Retinal pigment epithelial cell (primary cell): ENCODE data around the gene GGA3.
A peak's percentile ranks its signal among the peaks of the same experiment; 100 is the strongest.

Experiments used
- DNase-seq: peaks from one replicate; pipeline ENCODE4 v3.0.0-alpha.2; 2010; ENCODE audit warnings: low read depth
- H3K4me3 ChIP-seq: 2 replicates; pipeline ENCODE4 v1.5.1; 2011; ENCODE audit warnings: mild to moderate bottlenecking, low read length, control low read depth, moderate library complexity
- TF ChIP-seq, protein P1 (sequence below): conservative IDR thresholded peaks from 2 replicates; pipeline ENCODE4 v1.5.1; 2011; ENCODE audit warnings: low read depth, low read length, control low read depth, inconsistent platforms

Gene GGA3

DNA sequence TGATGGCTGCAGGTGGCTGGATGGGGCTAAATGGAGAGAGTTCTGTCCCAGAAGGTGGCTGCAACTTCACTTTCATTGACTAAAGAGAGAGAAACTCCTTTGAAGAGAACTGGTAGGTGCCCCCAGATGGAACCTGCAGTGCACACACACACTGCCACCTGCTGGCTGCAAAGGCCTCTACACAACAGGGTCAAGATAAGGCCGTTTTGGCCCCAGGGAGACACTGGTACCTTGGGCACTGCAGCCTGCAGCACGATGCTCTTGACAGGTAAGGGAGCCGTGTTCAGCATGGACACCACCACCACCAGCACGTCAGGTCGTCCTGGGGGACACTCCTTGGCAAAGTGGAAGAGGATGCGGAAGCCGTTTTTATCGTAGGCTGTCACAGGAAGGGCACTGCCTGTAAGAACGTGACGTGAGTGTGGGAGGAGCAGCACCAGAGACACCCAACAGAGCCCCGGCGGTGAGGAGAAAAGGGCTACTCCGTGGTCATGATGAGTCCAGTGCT, 22.7 kb downstream of the GGA3 start:
- no peak overlapping the region for H3K4me3 ChIP-seq
- TF ChIP-seq, protein P1, sequence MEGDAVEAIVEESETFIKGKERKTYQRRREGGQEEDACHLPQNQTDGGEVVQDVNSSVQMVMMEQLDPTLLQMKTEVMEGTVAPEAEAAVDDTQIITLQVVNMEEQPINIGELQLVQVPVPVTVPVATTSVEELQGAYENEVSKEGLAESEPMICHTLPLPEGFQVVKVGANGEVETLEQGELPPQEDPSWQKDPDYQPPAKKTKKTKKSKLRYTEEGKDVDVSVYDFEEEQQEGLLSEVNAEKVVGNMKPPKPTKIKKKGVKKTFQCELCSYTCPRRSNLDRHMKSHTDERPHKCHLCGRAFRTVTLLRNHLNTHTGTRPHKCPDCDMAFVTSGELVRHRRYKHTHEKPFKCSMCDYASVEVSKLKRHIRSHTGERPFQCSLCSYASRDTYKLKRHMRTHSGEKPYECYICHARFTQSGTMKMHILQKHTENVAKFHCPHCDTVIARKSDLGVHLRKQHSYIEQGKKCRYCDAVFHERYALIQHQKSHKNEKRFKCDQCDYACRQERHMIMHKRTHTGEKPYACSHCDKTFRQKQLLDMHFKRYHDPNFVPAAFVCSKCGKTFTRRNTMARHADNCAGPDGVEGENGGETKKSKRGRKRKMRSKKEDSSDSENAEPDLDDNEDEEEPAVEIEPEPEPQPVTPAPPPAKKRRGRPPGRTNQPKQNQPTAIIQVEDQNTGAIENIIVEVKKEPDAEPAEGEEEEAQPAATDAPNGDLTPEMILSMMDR = peak; percentile 94
- no peak for DNase-seq

DNA sequence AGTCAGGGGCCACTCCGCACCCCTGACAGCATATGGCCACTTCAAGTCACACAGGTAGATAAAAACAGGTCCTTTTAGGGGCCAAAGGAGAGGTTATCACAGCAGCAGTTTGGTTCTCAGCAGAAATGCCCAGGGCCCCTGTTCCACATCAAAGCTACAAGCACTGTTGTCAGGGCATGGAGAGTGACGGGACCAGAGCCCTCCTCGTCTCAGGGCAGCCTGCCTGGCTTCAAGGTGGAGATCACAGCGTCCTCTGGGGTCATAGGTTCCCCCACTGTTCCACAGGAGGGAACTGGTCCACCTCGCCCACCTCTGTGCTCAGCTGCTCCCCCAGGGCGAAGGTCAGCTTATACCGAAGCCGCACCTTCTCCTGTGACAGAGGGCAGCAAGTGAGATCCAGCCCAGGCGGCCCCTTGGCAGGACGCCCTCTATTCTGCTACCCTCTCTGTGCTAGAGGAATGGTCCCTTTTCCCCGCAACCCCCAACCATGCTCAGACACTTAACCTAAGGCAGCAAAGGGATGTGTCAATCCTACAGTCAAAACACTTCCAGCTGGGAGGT, 23.3 kb downstream of the GGA3 start:
- TF ChIP-seq, protein P1 = no peak

DNA sequence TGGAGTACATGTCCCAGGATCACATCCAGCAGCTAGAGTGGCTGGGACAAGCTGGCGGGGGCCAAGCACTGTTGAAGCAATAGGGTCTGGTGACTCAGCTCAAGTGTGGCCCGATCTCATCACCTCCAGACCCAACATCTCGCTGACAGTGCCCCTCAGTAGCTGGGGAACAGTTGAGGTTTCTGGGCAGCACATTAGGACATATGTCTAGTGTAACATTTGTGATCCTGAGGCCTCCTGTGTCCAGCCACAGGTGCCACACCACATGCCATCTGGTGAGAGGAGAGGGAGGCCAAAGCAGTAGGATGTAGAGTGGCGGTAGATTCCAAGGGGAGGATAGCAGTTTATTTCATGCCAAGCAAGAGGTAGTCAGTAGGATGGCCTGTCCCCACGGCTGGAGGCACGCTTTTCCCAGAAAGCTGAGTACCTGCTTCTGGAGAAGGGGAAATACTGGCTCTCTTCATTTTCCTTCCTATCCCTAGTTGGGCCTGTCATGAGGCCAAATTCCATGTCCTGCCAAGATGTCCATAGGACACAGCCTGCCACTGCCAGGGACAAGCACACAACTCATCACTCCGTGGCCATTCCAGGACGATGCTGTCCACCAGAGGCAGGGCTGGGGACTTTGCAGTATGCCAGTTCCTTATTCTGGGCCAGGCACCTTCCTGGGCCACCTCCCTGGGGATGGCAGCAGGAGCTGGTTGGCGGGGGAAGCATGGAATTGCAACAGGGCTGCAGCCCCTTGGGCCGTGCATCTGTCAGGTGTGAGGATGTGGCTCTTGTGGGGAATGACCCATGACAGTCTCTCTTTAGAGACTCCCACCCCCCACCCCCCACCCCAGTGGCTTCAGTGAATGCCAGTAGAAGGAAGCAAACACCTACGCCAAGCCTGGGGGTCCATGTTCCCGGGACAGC, 24.0 kb downstream of the GGA3 start:
- DNase-seq = no peak
- TF ChIP-seq, protein P1 = no peak
- H3K4me3 ChIP-seq = no peak overlapping the region

More for the DNA sequence above, 23.3 kb downstream of the GGA3 start:
- no peak overlapping the region for H3K4me3 ChIP-seq
- DNase-seq = no peak

DNA sequence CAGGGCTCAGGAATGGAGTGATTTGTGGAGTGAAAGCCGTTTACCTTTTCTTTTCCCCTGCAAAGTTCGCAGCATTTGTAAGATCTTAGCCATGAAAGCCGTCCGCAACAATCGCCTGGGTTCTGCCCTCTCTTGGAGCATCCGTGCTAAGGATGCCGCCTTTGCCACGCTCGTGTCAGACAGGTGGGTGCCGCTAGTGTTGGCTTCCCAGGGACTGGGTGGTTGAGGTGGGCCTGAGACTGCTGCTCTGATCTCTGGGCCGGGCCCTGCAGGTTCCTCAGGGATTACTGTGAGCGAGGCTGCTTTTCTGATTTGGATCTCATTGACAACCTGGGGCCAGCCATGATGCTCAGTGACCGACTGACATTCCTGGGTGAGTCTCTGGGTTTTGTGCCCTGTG, 28.6 kb downstream of the GGA3 start:
- DNase-seq = no peak
- no peak overlapping the region for H3K4me3 ChIP-seq
- TF ChIP-seq, protein P1 = no peak

DNA sequence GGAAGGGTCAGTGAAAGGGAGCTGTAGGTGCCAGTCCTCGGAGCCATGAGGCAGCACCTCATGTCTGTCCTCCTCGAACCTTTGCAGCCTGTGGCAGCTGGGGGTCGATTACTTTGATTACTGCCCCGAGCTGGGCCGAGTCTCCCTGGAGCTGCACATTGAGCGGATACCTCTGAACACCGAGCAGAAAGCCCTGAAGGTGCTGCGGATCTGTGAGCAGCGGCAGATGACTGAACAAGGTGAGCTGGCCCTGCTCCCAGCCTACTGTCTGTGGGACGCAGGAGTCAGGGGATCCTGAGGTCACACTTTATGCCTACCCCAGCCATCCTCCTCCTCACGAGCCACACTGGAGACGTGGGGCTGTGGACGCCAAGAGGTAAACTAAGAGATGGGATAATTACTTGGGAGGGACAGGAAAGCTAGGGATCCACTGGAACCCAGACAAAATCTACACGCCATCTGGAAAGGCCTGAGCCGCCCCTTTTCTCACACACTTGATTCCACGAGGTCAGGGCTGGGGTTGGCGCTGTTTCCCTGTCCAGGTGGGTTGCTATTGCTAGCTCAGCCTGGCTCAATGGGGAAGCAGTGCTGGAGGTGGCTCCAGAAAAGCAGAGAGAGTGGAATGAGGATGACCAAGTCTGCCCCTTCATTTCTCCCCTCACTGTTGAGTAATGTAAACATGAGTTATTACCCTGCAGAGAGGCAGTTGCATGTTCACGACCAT, 29.5 kb downstream of the GGA3 start:
- TF ChIP-seq, protein P1 = no peak
- H3K4me3 ChIP-seq = no peak overlapping the region
- DNase-seq = no peak

DNA sequence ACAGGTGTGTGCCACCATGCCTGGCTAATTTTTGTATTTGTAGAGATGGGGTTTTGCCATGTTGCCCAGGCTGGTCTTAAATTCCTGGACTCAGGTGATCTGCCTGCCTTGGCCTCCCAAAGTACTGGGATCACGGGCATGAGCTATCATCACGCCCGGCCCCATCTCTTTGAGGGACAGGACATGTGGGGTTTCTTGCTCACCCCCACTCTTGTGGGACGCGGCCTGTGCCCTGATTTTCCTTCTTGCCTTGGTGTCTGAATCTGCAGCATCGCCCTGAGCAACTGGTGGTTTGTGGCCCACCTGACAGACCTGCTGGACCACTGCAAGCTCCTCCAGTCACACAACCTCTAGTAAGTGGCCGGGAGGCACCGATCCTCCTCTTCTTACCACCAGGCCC, 30.3 kb downstream of the GGA3 start:
- no peak overlapping the region for H3K4me3 ChIP-seq
- TF ChIP-seq, protein P1 = no peak
- DNase-seq = no peak
